Peyer's patch (tissue), 4 donors: Measurements from ENCODE around the gene PAN3.
"Not testable (repeated sequence)": the region's sequence is repeated elsewhere in the genome, so short reads cannot be mapped to it uniquely, and the experiment has no call there.

Experiments used
- CTCF ChIP-seq, 6 experiments: fragments of 450-650 bp in 4 of 6; fragments of 200-600 bp in 2 of 6; sonication (generic) in 1 of 6; IDR thresholded peaks; one replicate each; pipeline ENCODE4 v1.5.1; 2017 to 2019; ENCODE audit warnings: antibody characterized with exemption in 6 of 6, mild to moderate bottlenecking in 3 of 6, moderate library complexity in 1 of 6
- POLR2A ChIP-seq, 2 donors: fragments of 450-650 bp; IDR thresholded peaks; one replicate each; pipeline ENCODE4 v1.5.1; 2017; ENCODE audit warnings: antibody characterized with exemption in 2 of 2, mild to moderate bottlenecking in 2 of 2, moderate library complexity in 2 of 2

- not testable (repeated sequence) for TF ChIP-seq CTCF, POLR2A (IDR thresholded peaks at IDR 0.05)
These were observed 3.2 kb downstream of the PAN3 start for GRCh38 chr13:28141542-28141941.
